Fibroblast of mammary gland (primary cell): ENCODE data around the gene ZNF547.
A peak's percentile ranks its signal among the peaks of the same experiment; 100 is the strongest.

Source experiments
- DNase-seq: peaks from one replicate; pipeline ENCODE4 v3.0.0-alpha.2; 2010; ENCODE audit warnings: low read depth
- H3K4me3 ChIP-seq: 2 replicates; pipeline ENCODE4 v1.5.1; 2011; ENCODE audit warnings: low read depth, mild to moderate bottlenecking, low read length, moderate library complexity; ENCODE audit not compliant: control insufficient read depth
- CTCF ChIP-seq: conservative IDR thresholded peaks from 2 replicates; pipeline ENCODE4 v1.5.1; 2011; ENCODE audit warnings: low read depth, low read length, inconsistent platforms; ENCODE audit not compliant: control insufficient read depth, insufficient read depth

Gene ZNF547

GRCh38 chr19:57350877-57351805 lies 12.2 kb upstream of the ZNF547 start, which contains the start of gene ZNF304:
Gene ZNF304 (plus strand): TSS chr19:57351271. CDS start chr19:57351665, 394 bp downstream.
- TF ChIP-seq CTCF, result no peak
- peak within 1 kb of the TSS; percentile 98 for H3K4me3 ChIP-seq
- peak; percentile 95 for DNase-seq

GRCh38 chr19:57351867-57352266 lies 11.5 kb upstream of the ZNF547 start:
- peak; percentile 15 for DNase-seq
- TF ChIP-seq CTCF, result peak; percentile 5
- peak overlapping the region; percentile 98 for H3K4me3 ChIP-seq

GRCh38 chr19:57355916-57356315 lies 7.4 kb upstream of the ZNF547 start:
- H3K4me3 ChIP-seq, result no peak overlapping the region
- no peak for TF ChIP-seq CTCF
- DNase-seq, result no peak

GRCh38 chr19:57357406-57357805 lies 5.9 kb upstream of the ZNF547 start:
- DNase-seq, result no peak
- no peak overlapping the region for H3K4me3 ChIP-seq
- no peak for TF ChIP-seq CTCF

GRCh38 chr19:57359300-57359699 lies 4.1 kb upstream of the ZNF547 start:
- TF ChIP-seq CTCF, result no peak
- no peak overlapping the region for H3K4me3 ChIP-seq
- no peak for DNase-seq

GRCh38 chr19:57362419-57362818 lies 932 bp upstream of the ZNF547 start:
- no peak for TF ChIP-seq CTCF
- peak overlapping the region; percentile 74 for H3K4me3 ChIP-seq
- DNase-seq, result no peak
